GM08714 (cell line): Measurements from ENCODE around the gene MYO9A.
"Not testable (repeated sequence)": the region's sequence is repeated elsewhere in the genome, so short reads cannot be mapped to it uniquely, and the experiment has no call there.

Source experiments
- H3K4me3 ChIP-seq: fragments of 200-500 bp; sonication (Bioruptor generic); 2 replicates; pipeline ENCODE4 v1.5.1; 2014; ENCODE audit warnings: mild to moderate bottlenecking, low read length, inconsistent platforms
- ZNF274 ChIP-seq: IDR thresholded peaks from 2 replicates; pipeline ENCODE4 v1.6.1; 2012; ENCODE audit warnings: mild to moderate bottlenecking, low read depth, low read length

The MYO9A gene

DNA sequence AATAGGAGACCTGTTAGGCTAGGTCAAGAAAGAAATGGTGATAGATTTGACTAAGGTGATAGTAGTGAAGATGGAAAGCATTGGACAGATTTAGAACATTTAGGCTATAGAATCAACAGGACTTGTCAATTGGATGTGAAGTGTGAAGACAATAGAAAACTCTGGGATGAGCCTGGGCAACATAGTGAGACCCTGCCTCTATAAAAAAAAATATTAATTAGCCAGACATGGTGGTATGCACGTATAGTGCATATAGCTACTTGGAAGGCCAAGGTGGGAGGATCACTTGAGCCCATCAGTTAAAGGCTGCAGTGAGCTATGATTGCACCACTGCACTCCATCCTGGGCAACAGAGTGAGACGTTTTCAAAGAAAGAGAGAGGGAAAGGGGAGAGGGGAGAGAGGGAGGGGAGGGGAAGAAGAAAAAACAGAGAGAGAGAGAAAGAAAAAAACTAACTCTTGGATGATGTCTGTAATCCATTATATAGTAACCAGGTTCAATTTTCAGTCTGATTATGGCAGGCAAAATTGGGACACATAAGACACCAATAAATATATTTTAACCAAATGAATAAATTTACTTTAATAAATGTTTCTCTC lies 9.9 kb upstream of the MYO9A start:
- no peak overlapping the region for H3K4me3 ChIP-seq
- no peak for TF ChIP-seq ZNF274

DNA sequence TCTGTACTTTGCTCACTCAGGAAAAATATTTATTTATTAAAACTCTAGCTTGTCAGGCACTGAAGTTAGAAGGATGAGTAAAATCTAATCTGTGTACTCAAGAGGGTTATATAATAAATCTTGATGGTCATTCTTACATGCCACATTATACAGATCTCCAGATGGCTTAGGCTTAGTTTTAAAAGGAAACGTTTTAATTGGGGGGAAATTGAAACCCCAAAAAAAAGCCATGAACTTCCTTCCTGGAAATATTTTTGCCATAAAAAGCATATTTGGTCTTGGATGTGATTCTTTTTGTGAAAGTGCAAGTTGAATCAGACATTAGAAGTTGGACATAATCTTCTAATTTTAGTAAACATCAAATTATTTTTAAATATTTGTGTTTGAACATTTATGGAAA lies 6.3 kb upstream of the MYO9A start:
- TF ChIP-seq ZNF274 = no peak
- no peak overlapping the region for H3K4me3 ChIP-seq

DNA sequence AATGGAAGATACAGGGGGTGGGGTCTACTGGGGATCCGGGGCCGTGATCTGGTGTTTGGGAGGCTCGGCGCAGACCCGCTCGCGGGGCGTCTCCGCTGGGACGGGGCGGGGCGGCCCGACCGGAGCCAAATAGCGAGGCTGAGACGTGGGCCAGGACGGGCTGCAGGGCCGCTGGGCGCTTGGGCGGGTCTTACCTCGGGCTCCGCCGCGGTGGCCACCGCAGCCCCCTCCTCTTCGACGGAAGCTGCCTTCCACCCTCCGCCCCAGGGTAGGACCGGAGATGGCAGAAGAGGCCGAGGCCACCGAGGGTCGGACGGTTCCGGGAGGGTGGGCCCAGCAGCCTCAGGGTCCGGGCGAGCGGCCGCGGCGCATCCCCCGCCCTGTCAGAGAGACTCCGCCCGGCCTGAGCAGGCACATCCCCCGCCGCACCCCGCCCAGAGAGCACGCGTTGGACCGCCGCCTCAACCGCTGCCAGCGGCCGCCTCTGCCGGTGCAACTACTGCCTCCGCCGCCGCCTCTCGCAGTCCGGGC lies 399 bp downstream of the MYO9A start:
- H3K4me3 ChIP-seq = peak overlapping the region; percentile 78
- no peak for TF ChIP-seq ZNF274

DNA sequence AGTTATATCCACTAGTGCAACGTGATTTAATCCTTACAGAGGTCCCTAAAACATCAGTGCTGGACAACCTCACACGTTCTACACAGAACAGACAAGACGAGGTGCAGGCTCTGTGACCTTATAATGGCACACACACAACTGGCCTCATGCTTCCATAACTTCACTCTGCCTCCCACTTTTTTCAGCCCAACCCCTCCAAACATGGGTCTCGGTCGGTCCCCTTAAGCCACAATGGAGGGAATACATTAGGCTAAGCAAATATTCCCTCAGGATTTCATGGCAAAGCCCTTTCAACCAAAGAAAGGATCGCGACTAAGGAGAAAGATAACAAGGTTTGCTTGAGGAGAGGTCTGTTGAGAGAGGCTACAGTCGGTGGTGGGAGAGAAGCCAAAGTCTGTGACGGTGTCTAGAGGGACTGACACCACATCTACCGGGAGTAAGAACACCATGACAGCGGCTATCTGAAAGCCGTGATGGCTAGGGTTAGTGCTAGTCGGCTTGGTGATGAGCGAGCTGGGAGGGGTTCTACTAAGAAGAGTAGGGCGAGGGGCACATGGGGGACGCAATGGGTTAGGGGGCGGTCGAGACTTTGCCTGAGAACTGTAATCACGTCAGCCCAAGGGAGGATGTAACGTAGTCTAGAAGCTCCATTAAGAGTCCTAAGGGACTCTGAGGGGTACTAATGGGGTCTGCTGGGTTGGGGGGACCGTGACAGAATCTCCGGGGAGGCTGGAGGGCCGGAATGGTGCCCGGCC lies 1.0 kb downstream of the MYO9A start:
- H3K4me3 ChIP-seq = peak overlapping the region; percentile 78
- no peak for TF ChIP-seq ZNF274

DNA sequence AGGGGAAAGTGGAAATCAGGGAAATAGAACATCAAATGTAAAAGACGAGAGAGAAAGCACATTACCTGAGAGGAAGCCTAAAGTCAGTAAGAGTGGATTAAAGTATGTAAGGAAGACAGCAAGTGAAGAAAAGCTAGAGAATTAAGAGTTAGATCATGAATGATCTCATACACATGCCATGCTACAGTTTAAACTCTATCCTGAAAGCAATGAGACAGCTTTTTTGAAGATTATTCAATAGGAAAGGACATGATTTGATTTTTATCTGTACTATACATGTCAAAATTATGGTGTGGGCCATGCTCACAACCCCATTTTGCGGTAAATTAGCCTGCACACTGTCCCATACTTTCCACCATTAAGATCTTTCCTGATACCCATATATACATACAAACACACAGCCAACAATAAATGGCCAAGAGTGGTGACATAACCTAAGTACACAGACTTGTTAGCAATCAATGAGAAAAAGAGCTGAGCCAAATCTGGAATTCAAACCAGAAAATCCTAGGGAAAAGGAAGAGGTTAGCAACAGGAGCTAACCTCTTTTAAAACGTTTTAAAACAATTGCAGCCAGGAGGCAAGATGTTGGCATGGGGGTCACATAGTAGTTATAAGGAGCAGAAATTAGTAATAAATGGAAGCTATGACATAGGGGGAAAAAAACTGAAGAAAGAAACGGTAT lies 4.5 kb downstream of the MYO9A start:
- no peak overlapping the region for H3K4me3 ChIP-seq
- TF ChIP-seq ZNF274 = no peak

DNA sequence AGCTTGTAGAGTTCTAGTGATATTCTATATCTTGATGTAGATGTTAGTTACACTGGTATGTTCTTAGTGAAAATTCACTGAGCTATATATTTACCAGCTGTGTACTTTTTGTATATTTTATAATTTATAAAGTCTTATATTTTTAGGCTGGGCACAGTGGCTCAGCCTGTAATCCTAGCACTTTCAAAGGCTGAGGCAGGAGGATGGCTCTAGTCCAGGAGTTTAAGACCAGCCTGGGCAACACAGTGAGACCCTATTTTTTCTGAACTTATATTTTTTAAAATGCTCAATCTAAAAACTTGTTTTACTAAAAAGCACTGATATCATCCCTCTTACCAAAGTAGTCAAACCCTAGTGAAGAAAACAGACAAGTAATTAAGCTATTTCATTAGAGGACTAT lies 5.1 kb downstream of the MYO9A start:
- TF ChIP-seq ZNF274 = no peak
- H3K4me3 ChIP-seq = no peak overlapping the region

DNA sequence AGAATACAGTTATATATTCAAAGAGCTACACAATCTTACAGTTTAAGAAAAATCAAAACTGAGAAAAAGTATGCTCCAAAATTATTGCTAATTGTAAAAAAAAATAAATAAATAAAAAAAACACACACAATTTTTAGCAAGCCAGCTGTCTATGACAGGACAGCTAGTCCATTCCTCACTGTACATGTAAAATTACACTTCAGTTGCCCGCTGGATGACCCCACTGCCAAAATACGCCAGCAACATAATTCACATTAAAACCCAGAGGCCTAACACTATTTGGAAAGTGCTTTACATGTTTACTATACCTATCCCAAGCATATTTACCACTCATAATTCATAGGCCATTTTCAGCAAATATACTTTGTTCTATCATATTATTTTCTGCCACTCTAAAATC lies 5.8 kb downstream of the MYO9A start:
- no peak for TF ChIP-seq ZNF274
- H3K4me3 ChIP-seq = no peak overlapping the region

DNA sequence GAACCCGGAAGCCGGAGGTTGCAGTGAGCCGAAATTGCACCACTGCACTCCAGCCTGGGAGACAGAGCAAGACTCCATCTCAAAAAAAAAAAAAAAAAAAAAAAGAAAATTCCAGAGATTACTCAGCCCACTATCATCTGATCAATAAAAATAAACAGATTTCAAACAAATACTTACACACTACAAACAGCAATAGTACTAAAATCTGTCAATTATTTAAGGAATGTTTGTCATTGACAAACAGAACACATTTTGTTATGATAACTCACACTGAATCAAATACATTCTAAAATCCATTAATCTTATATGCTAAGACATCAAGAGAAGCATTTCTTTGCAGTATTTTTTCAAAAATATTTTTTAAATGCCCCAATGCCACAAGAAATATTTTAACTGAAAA lies 7.6 kb downstream of the MYO9A start:
- H3K4me3 ChIP-seq = no peak overlapping the region
- no peak for TF ChIP-seq ZNF274

DNA sequence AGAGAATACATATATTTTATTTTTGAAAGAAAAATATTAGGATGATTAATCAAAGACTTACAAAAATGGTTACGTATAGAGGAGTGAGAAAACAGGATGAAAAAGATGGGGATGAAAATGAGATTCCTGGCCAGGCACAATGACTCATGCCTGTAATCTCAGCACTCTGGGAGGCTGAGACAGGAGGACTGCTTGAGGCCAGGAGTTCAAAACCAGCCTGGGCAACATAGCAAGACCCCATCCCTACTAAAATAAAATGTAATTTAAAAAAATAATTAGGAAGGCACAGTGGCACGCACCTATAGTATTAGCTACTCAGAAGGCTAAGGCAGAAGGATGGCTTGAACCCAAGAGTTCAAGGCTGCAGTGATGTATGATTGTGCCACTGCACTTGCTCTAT lies 11.9 kb downstream of the MYO9A start:
- H3K4me3 ChIP-seq = no peak overlapping the region
- TF ChIP-seq ZNF274 = no peak

DNA sequence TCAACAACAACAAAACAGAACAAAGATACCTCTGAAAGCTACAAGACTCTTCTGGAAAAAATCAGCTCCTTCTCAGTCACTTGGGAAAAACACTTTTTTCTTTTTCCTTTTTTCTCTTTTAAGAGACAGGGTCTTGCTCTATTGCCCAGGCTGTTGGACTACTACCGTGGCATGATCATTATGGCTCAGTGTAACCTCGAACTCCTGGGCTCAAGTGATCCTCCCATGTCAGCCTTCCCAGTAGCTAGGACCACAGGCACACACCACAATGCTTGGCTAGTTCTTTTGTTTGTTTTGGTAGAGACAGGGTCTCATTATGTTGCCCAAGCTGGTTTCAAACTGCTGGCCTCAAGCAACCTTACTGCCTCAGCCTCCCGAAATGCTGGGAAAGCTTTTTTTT lies 12.8 kb downstream of the MYO9A start:
- no peak for TF ChIP-seq ZNF274
- no peak overlapping the region for H3K4me3 ChIP-seq

DNA sequence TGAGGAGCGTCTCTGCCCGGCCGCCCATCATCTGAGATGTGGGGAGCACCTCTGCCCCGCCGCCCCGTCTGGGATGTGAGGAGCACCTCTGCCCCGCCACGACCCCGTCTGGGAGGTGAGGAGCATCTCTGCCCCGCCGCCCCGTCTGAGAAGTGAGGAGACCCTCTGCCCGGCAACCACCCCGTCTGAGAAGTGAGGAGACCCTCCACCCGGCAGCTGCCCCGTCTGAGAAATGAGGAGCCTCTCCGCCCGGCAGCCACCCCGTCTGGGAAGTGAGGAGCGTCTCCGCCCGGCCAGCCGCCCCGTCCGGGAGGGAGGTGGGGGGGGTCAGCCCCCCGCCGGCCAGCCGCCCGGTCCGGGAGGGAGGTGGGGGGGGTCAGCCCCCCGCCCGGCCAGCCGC lies 17.4 kb downstream of the MYO9A start:
- not testable (repeated sequence) for H3K4me3 ChIP-seq

DNA sequence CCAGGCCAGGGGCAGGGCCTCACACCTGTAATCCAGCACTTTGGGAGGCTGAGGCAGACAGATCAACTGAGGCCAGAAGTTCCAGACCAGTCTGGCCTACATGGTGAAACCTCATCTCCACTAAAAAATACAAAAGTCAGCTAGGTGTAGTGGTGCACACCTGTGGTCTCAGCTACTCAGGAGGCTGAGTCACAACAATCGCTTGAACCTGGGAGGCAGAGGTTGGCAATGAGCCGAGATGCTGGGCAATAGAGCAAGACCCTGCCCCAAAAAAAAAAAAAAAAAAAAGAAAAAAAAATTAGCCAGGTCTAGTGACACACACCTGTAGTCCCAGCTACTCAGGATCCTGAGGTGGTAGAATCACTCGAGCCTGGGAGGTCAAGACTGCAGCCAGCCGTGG lies 18.8 kb downstream of the MYO9A start:
- no peak overlapping the region for H3K4me3 ChIP-seq
- no peak for TF ChIP-seq ZNF274

DNA sequence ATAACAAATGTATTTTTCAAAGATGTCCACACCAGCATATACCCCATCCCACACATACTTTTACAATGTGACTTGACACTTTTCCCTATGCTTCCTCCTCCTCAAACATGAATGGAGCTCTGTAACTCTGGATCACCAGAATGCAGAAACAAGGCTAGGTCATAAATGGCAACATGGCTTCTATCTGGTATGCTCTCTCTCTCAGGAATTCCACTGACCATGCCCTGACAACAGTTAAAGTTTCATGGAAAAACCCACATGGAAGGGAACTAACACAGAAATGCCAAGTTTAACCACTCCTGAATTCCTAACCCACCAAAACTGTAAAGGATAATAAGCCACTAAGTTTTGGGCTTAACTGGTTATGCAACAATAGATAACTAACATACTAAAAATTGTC lies 19.9 kb downstream of the MYO9A start:
- no peak for TF ChIP-seq ZNF274
- no peak overlapping the region for H3K4me3 ChIP-seq

DNA sequence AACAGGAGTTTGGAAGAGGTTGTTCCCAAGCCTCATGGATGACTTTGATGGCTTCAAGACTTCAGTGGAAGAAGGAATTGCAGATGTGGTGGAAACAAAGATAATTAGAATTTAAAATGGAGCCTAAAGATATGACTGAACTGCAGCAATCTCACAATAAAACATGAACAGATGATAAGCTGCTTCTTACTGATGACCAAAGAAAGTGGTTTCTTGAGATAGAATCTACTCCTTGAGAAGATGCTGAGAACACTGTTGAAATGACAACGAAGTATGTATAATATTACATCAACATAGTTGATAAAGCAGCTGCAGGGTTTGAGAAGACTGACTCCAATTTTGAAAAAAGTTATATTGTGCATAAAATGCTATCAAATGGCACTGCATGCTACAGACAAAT lies 21.2 kb downstream of the MYO9A start:
- H3K4me3 ChIP-seq = no peak overlapping the region
- no peak for TF ChIP-seq ZNF274

DNA sequence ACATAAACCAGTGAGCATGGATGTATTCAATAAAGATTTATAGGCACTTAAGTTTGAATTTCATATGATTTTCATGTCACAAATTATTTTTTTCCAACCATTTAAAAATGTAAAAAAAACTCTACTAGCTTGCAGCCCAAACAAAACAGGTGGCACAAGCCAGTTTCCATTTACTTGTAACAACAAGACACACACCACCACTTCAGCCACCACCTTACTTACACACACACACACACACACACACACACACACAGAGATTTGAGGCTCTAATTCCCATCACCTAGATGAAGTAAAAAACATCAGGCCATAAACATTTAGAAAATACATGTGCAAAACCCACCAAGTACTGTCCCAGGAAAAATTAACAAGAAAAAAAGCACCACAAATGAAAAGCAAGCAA lies 25.3 kb downstream of the MYO9A start:
- TF ChIP-seq ZNF274 = no peak
- no peak overlapping the region for H3K4me3 ChIP-seq
